GM19438 (cell line): ENCODE results near the gene PKIB.

ENCODE experiments used
- ATAC-seq: cut with Tn5 transposase; IDR thresholded peaks from one replicate; pipeline ENCODE4 v1.9.1; 2021; ENCODE audit warnings: low read depth; ENCODE audit not compliant: unreplicated experiment

Gene PKIB

DNA sequence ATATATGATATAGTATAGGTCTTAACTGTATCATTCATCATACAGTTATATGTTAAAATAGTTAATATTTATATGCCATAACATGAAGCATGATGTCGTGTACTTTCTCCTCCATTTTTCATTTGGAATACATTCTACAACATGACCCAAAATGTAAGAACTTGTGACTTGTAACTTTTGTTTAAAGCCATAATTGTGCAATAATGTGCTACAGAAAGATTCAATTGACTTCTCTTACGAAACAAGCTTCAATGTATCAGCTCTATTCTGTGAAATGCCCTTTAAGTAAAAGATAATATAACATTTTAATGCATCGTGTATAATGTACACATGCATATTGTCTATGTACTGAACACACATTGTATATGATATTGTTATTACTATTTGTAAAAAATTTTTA, 92.6 kb downstream of the PKIB start:
- no peak for ATAC-seq

DNA sequence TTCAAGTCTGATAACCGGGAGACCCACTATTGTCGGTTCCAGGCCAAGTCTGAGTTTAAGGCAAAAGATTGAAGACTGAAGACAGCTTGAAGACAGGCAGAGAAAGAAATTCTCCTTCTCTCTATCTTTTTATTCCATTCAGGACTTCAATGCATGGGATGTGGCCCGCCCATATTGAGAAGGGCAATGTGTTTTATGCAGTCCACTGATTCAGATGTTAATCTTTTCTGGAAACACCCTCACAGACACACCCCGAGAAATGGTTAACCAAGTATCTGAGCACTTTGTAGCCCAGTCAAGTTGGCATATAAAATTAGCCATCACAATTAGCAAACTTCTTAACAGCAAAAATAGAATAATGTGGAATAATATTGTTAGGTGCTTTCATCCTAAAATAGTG, 93.9 kb downstream of the PKIB start:
- ATAC-seq, result no peak

GRCh38 chr6:122709922-122710512, 99.8 kb downstream of the PKIB start:
- ATAC-seq, result no peak

GRCh38 chr6:122710908-122711635, 100.9 kb downstream of the PKIB start:
- ATAC-seq, result no peak

DNA sequence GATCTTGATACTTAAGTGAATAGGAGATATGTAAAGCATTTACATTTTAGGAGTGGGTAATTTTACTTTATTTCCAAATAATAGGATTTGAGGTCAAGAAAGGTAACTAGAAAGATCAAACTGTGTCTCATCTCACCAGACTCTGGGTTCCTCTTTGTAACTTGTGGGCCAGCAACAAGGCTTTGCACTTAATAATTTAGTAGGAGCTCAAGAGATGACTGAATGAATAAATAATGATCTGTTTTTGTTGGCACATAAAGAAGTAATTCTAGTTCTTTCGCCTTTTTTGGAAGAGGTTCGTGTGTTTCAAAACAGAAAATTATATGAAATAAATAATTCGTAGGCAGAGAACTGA, 101.9 kb downstream of the PKIB start:
- ATAC-seq, result no peak

DNA sequence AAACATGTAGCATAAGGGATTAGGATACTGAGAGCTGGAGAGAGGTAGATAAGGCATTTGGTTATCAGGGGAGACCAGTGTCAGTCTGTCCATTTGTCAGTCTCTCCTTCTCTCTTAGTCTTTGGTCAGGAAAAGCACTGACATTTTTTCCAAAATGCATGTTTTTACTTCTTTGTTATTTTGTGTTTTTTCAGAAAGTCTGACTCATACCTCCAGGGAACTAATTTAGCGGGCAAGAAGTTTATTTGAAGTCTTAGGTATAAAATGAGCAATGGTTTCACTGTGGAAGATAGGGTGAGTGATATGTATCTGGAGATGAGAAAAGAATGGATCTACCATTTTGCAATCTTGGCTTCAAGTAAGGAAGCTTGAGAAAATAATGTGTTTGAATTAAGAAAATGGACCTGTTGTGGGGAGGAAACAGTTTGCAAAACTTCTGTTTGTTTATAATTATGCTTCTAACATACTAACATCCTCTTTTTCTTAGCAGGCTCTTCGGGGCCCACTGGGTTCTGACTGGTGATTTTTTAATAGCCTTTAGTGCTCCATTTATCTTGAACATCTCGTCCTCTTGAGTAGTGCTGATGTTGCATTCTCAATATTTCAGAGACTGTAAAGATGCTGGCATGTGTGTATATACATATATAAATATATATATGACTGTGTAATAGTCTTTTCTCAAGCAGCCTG, 102.4 kb downstream of the PKIB start:
- no peak for ATAC-seq

GRCh38 chr6:122713138-122713537, 102.9 kb downstream of the PKIB start:
- no peak for ATAC-seq

- ATAC-seq, result no peak
These were observed 103.9 kb downstream of the PKIB start for GRCh38 chr6:122714059-122714458.

GRCh38 chr6:122715725-122716124, 105.5 kb downstream of the PKIB start:
- ATAC-seq, result no peak

- no peak for ATAC-seq
These were observed 107.1 kb downstream of the PKIB start for GRCh38 chr6:122717350-122717749.

DNA sequence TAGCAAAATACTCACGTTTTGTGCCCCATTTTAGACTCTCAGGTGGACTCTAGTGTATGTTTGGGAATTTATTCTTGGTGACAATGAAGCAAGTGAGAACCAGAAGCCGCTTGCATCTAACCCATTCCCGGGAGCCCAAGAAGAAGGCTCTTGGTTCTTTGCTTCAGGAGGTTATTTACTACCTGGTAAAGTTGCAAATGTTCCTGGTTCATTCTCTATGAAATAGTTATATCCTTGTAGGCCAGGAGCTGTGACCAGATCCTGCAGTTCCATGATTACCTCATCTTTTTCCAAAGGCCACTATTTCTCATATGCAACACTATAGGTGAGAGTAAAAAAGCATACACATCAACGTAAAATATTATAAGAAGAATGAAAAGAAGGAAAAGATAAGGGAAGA, 108.4 kb downstream of the PKIB start:
- no peak for ATAC-seq

GRCh38 chr6:122719176-122719575, 109.0 kb downstream of the PKIB start:
- no peak for ATAC-seq

DNA sequence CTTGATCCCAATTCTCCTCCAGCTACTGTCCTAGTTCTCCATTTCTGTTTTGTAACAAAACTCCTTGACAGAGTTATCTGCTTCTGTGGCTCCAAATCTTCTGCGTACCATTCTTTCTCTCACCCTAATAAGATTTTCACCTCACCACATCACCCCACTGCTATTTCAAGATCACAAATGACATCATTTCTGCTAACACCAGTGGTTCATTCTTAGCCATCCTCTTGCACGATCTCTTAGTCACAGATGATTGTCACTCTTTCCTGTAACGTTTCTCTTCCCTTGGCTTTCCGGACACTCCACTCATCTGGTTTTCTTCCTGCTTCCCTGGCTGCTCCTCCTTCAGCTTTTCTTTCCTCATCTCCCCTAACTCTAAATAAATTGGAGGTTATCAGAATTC, 112.5 kb downstream of the PKIB start:
- no peak for ATAC-seq

DNA sequence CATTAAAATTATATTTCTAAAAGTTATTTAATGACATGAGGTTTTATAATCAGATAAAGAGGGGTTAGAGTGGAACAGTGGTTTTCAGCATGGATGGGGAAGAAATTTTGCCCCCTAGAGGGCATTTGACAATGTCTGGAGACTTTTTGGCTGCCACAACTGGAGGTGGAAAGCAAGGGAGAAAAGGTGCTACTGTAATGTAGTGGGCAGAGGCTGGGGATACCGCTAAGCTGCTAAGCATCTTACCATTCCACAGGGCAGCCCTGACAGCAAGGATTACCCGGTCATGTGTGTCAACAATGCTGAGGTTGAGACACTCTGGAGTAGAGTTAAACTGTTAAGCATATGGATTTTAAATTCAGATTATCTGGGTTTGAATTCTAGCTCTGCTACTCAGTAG, 116.4 kb downstream of the PKIB start:
- ATAC-seq, result no peak

GRCh38 chr6:122727244-122727643, 117.0 kb downstream of the PKIB start:
- ATAC-seq, result no peak

GRCh38 chr6:122730334-122730733, 120.1 kb downstream of the PKIB start:
- ATAC-seq, result no peak

DNA sequence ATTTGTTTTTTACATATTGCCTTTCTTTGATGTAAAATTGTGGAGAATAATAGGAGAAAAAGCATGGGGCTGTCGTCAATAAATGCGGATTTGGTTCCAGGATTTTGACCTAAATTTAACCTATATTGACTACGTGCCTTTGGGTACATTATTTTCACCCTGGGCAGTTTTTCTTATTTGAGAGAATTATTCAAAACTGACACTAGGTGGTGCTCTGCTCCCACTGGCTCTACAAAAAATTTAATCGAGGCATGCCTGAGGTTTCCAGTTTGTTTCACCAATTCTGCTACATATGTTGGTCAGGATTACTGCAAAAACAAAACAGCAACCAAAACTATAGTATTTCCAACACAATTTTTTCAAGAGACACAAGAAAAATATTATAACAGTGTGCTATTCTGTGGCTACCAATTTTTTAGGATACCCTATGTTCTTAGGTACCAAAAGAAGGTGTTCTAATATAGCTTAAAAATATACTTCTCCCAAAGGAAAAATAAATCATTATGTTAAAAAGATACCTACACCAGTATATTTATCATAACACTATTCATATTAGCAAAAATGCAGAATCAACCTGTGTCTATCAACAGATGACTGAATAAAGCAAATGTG, 120.7 kb downstream of the PKIB start:
- no peak for ATAC-seq

GRCh38 chr6:122733259-122733658, 123.1 kb downstream of the PKIB start:
- ATAC-seq, result no peak

GRCh38 chr6:122734529-122735395, 124.6 kb downstream of the PKIB start:
- no peak for ATAC-seq

DNA sequence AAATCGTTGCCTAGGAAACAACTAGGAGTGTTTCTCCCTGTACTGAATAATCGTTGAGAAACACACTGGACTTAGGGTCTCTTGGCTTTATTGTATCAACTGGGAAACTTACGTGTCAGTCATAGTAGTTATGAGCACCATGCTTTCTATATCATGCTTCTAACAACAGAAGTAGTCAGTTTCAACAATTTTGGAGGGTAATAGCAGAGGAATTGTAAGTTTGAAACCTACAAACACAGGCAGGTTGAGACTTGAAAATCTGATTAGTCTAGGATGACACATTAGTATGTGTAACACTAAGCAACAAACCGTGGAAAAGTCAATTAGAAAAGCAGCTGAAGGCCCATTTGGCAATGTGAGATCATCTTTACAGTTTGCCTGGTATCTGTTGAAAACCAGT, 125.4 kb downstream of the PKIB start:
- no peak for ATAC-seq

GRCh38 chr6:122736163-122736562, 126.0 kb downstream of the PKIB start:
- ATAC-seq, result no peak
